K562 (cell line): ENCODE results near the gene HMGN1. TPM values are rescaled to one million over a fixed set of nuclear protein-coding genes. Genes with fewer than 3 reads are reported as not detected.

Experiments
- ATF3 ChIP-seq, 2 experiments: fragments of 450-650 bp in 1 of 2; sonication (generic) in 1 of 2; formaldehyde crosslinking in 1 of 2; IDR thresholded peaks in 1 of 2; conservative IDR thresholded peaks in 1 of 2; 2 replicates each; pipeline versions ENCODE4 v1.6.1 to v1.8.1; 2016 to 2023; ENCODE audit warnings: mild to moderate bottlenecking in 2 of 2, moderate library complexity in 2 of 2, inconsistent platforms in 1 of 2, missing genetic modification reagents in 1 of 2
- CCAR2 ChIP-seq: fragments of 200-400 bp; formaldehyde crosslinking; IDR thresholded peaks from 2 replicates; pipeline ENCODE4 v1.6.1; 2017; ENCODE audit warnings: mild to moderate bottlenecking, low read depth, low read length
- CREB5 ChIP-seq: fragments of 250-450 bp; sonication (Bioruptor Pico); IDR thresholded peaks from 2 replicates; pipeline ENCODE4 v1.5.0; 2020; ENCODE audit warnings: mild to moderate bottlenecking
- CREBBP ChIP-seq: IDR thresholded peaks from one replicate; pipeline ENCODE4 v1.6.1; 2012; ENCODE audit warnings: low read depth, mild to moderate bottlenecking, control low read depth, inconsistent platforms, low read length
- DLX4 ChIP-seq: fragments of 250-450 bp; sonication (Bioruptor Pico); IDR thresholded peaks from 2 replicates; pipeline ENCODE4 v1.6.1; 2021; ENCODE audit warnings: mild to moderate bottlenecking
- ELF2 ChIP-seq: fragments of 250-450 bp; sonication (Bioruptor Pico); IDR thresholded peaks from 2 replicates; pipeline ENCODE4 v1.5.0; 2021; ENCODE audit warnings: mild to moderate bottlenecking
- ELF4 ChIP-seq: fragments of 450-650 bp; formaldehyde crosslinking; IDR thresholded peaks from 2 replicates; pipeline ENCODE4 v1.4.0; 2022; ENCODE audit warnings: missing genetic modification characterization
- HINFP ChIP-seq: fragments of 450-650 bp; conservative IDR thresholded peaks from 2 replicates; pipeline ENCODE4 v1.6.1; 2016; ENCODE audit warnings: missing genetic modification characterization, low read depth, mild to moderate bottlenecking, control low read depth, missing compliant biosample characterization
- HMGN3 ChIP-seq: IDR thresholded peaks from 2 replicates; pipeline ENCODE4 v1.6.1; 2011; ENCODE audit warnings: borderline replicate concordance, low read depth, mild to moderate bottlenecking, mixed read lengths, low read length; ENCODE audit not compliant: insufficient read length; ENCODE audit errors: extremely low read depth
- KLF10 ChIP-seq: fragments of 250-450 bp; sonication (Bioruptor Pico); IDR thresholded peaks from 2 replicates; pipeline ENCODE4 v1.6.1; 2021; ENCODE audit warnings: matching md5 sums
- SREBF1 ChIP-seq: fragments of 150-350 bp; IDR thresholded peaks from 2 replicates; pipeline ENCODE4 v1.6.1; 2014; ENCODE audit warnings: antibody characterized with exemption, low read depth, low read length, borderline replicate concordance
- TFAP4 ChIP-seq: sonication (generic); formaldehyde crosslinking; IDR thresholded peaks from 2 replicates; pipeline ENCODE4 v1.8.0; 2022; ENCODE audit warnings: missing genetic modification reagents, mild to moderate bottlenecking, moderate library complexity, borderline replicate concordance
- TSHZ1 ChIP-seq: fragments of 250-450 bp; sonication (Bioruptor Pico); IDR thresholded peaks from 2 replicates; pipeline ENCODE4 v1.4.0; 2020; ENCODE audit warnings: mild to moderate bottlenecking, moderate library complexity
- ZC3H4 ChIP-seq: sonication (generic); formaldehyde crosslinking; IDR thresholded peaks from 2 replicates; pipeline ENCODE4 v1.9.0; 2021; ENCODE audit warnings: missing genetic modification reagents, borderline replicate concordance
- ZNF124 ChIP-seq: sonication (generic); formaldehyde crosslinking; IDR thresholded peaks from 2 replicates; pipeline ENCODE4 v1.8.1; 2022; ENCODE audit warnings: missing genetic modification reagents
- ZNF175 ChIP-seq: fragments of 200-800 bp; sonication (Bioruptor generic); IDR thresholded peaks from 2 replicates; pipeline ENCODE4 v1.6.1; 2016; ENCODE audit warnings: low read depth, mild to moderate bottlenecking, missing genetic modification characterization, missing compliant biosample characterization
- ZNF224 ChIP-seq: sonication (generic); formaldehyde crosslinking; IDR thresholded peaks from 2 replicates; pipeline ENCODE4 v1.8.0; 2022; ENCODE audit warnings: mild to moderate bottlenecking, missing genetic modification reagents
- ZNF551 ChIP-seq: fragments of 250-450 bp; sonication (Bioruptor Pico); IDR thresholded peaks from 2 replicates; pipeline ENCODE4 v1.5.0; 2021; ENCODE audit warnings: mild to moderate bottlenecking, moderate library complexity
- polyA plus RNA-seq, 8 experiments: library from polyadenylated mRNA; depleted of rRNA in 4 of 8; stranded (reverse) in 5 of 8; unstranded in 3 of 8; fragments of >200 nt; fragmentation: Nextera tagmentation in 2 of 8; fragmentation: Illumina TruSeq in 1 of 8; extraction: Ambion mirVana in 2 of 8; extraction: Trizol in 1 of 8; gene quantifications; 2 replicates each; pipeline versions ENCODE4 v1.2.1 to v1.2.3, GENCODE V29; 2011 to 2014; ENCODE audit warnings: inconsistent platforms in 1 of 8, missing spikeins in 1 of 8
- total RNA-seq, 7 experiments: library from RNA; depleted of rRNA in 6 of 7; stranded (reverse); fragments of >200 nt in 6 of 7; fragmentation: Illumina TruSeq in 2 of 7; extraction: Trizol in 2 of 7; gene quantifications; 2 replicates each; pipeline versions ENCODE4 v1.2.1 to v1.2.3, GENCODE V29; 2011 to 2021; ENCODE audit warnings: low replicate concordance in 1 of 7

HMGN1 gene
- total and polyA plus RNA-seq, 9 of the 15 experiments (the other 6 are each of a cell fraction or from before 2014, with no cell fraction given): 124 to 626 (median 498) TPM

- TF ChIP-seq TSHZ1 (CRISPR knock-in tag) (no peak), ZNF175 (peak; percentile 73; the same call in 1 of the 2 replicates), ELF4 (CRISPR knock-in tag) (peak; percentile 52; the same call in 1 of the 2 replicates), ZC3H4 (CRISPR knock-in tag) (no peak), SREBF1 (no peak), CREB5 (CRISPR knock-in tag) (no peak), ZNF224 (CRISPR knock-in tag) (0 out of 2 replicates have a peak, but pooled peaks have one; percentile 21), ZNF124 (CRISPR knock-in tag) (no peak), TFAP4 (CRISPR knock-in tag) (peak; percentile 17; the same call in 1 of the 2 replicates), ATF3 (IDR thresholded peaks at IDR 0.05) (peak; percentile 94), ATF3 (CRISPR knock-in tag; conservative IDR thresholded peaks at IDR 0.05) (peak; percentile 68; the same call in 1 of the 2 replicates), CREBBP (no peak), DLX4 (CRISPR knock-in tag) (no peak), KLF10 (CRISPR knock-in tag) (no peak), CCAR2 (no peak), ZNF551 (CRISPR knock-in tag) (no peak), HMGN3 (peak; percentile 73), HINFP (tag) (no peak), ELF2 (CRISPR knock-in tag) (peak; percentile 85)
Observed at GRCh38 chr21:39313571-39314142, 35.2 kb downstream of the HMGN1 start, which contains the start of gene BRWD1 (continued).
